Iris pigment epithelial cell (primary cell): Measurements from ENCODE around the gene FGD6.
"Not testable (repeated sequence)": the region's sequence is repeated elsewhere in the genome, so short reads cannot be mapped to it uniquely, and the experiment has no call there.

Experiments used
- DNase-seq: peaks from one replicate; pipeline ENCODE4 v3.0.0-alpha.2; 2011; ENCODE audit warnings: low read depth

Gene FGD6

DNA sequence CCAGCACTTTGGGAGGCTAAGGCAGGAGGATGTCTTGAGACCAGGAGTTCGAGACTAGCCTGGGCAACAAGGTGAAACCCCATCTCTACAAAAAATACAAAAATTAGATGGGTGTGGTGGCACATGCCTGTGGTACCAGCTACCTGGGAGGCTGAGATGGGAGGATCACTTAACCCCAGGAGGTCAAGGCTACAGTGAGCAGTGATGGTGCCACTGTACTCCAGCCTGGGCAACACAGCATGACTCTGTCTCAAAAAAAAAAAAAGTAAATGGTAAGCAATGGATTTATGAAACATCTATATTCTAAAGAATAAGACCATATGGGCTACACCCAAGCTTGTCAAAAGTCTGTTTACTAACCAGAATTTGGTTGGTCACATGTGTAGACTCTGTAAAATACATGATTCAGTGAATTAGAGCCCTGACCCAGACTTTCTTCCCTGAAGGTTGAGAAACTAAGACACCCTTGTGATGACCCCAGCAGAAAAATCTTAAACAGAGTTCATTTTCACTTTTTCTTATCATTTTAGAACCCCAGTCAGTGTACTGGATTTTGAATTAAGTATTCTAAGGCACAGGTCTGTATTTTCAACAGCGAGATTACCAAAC is 12.1 kb downstream of the FGD6 start:
- no peak for DNase-seq

DNA sequence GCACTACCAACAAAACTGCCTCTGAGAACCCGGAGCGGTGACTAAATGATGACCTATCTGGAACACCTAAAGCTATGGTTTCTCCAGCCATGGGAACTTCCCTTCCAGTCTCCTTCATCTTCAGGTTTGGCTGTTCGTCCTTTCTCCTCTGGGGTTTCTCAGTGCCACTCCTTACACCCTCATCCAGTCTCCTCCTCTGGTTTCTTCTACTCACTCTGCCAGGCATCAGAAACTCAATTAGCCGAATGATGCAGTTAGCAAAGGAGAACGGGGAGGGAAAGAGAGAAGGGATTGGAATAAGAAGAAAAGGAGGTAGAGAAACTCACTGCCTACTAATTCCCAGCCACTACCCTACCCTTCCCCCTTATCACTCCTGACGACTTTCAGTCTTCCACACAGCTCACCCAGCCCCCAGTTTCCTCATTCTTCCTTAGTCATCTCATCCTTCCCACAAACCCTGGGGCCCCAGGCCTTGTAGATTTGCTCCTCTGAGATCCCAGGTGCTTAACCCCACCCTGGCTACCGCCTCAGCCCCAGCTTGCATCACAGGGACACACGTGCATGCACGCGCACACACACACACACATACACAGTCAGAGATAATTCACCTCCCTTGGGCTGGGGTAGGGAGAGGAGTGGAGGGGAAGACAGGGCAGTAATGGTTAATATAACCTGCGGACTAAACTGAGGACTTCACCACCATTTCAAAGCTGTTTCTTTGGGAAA is 13.0 kb downstream of the FGD6 start:
- peak; percentile 98 for DNase-seq

DNA sequence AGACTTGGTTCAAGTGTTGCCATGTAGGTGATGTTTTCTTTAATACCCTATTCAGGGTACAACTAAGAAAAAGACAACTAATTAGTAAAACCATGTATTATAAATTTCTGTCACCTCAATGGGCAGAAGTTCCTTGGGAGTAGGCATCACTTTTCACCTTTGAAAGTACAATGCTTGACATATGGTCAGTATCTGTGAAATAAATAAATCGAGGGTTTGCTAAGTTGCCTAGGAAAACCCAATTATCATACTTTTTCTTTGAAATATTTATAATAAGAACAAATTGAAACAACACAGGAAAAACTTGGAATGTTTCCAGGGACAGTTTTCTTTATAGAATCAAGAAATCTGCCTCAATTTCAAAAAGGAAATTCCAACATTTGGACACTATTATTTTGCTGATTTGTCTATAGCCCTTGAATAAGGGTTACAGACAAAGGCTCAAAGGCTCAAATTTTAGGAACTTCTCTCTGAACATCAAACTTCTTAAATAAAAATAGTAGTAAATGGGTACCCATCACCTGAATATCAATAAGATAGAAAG is 13.7 kb downstream of the FGD6 start:
- DNase-seq, result peak; percentile 27

DNA sequence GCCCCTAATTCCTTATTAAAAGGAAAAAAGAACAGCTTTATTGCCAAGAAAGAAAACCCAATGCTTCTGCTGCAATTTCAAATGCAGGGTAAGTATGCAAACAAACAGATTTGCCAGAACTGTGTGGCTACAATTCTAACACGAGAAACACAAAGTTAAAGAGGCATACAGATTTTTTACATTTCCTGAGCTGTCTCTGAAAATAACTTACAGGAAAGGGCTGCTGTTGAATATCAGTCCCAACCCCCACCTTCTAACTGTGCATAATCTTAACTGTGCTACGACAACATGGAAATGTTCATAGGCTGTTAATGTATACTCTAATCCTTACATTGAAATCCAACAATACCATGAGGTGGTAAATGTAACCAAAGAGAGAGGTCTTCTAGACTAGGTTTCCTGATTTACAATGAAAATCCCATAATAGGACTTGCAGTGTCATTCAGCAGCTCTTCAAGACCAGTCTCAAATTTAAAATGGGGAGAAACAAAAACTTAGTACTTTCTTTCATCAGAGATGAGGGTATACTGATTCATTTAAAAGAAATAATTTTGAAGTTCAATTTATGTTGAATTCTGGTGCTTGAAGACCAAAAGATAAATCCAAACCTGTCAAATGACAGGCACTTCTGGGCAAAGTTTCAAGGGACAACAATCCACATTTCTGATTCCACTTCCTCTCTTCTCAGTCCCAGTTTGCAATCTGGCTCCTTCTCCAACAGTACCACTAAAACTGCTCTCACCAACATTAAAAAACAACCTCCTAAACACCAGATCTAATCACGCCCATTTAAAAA is 14.4 kb downstream of the FGD6 start:
- DNase-seq, result peak; percentile 30

DNA sequence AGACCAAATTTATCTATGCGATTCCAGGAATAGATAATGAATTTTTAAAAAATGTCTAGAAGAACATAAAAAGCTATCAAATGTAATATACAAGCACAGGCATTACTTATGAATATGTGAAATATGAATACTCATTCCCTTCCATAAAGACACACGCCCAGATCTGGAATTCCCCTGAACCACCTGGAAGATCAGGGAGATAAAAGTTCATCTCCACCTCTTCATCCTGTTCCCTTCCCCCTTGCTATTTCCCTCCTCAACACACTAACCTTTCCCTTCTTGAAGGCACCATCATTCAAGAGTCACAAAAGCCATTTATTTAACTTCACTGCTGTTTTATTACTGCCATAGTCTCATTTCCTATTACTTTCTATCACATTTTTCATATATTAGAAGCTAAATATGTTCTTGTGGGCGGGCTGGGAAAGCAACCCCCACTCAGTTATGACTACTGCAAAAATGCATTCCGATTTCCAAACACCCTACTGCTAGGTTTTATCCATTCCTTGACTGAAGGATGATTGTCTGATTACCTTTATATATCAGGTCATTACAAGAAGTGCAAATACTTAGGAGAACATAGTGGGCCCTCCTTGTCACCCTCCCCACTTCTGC is 16.1 kb downstream of the FGD6 start:
- peak; percentile 91 for DNase-seq

DNA sequence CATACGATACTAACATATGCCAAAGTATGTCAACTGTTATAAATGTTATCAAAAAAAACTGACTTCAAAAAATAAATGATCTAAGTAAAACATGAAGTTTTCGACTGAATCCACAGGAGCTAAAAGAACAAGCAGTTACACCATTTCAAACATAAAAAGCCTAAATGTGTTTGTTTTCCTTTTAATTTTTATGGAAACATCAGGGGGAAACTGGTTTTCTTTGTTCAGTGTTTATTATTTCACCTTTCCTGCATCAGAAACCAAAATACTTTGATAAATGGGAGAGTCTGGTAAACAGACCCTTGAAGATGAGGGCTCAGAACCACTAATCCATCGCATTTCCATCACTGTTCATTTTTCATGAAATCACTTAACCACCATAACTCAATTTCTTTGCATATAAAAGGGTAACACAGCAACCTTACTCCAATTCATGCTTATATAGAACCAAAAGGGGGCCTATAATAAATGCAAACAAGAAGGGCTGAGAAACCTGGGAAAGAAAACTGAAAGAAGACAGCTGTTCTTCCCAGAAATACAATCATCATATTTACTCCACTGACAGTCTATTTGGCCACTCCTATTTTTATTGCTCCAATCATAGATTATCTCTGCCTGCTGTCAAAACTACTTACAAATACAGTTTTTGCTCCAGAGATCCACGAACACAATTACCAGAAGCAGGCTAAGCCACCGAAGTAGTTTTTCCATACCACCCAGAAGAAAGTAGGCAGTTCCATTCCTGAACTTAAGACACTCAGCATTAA is 17.0 kb downstream of the FGD6 start:
- peak; percentile 63 for DNase-seq

DNA sequence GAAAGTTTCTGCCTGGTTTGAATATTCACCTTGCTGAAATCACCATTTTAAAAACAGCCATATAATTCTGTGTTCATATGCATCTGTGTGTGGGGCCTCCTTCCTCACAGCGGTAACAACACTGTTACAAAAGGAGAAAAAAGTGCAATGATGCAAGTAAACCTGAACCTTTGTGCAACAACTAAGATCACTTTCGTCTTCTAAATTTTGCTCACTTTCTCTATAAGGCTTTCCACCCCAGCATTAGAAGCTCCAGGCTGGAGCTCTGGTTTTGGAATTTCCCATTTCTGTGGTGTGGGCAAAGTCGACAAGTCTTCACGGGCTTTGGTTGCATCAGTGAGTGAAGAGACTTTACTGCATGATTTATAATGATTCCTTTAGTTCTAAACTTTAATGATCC is 18.4 kb downstream of the FGD6 start:
- no peak for DNase-seq

DNA sequence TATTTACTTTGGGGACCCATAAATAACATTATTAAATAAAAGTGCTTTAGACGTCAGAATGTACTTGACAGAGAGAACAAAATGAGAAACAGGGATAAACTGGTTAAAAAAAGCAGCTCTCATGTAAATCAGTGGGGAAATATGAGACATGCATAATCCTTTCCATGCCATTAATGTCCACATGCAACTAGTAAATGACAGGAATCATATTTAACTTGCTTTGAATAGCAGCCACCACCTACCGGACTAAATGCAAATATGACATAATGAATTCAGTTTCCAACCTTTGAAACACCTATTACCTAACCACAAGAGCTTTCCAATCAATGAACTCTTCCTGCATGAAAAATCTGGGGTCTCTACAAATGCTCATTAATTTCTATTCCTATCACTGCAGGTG is 19.6 kb downstream of the FGD6 start:
- no peak for DNase-seq

DNA sequence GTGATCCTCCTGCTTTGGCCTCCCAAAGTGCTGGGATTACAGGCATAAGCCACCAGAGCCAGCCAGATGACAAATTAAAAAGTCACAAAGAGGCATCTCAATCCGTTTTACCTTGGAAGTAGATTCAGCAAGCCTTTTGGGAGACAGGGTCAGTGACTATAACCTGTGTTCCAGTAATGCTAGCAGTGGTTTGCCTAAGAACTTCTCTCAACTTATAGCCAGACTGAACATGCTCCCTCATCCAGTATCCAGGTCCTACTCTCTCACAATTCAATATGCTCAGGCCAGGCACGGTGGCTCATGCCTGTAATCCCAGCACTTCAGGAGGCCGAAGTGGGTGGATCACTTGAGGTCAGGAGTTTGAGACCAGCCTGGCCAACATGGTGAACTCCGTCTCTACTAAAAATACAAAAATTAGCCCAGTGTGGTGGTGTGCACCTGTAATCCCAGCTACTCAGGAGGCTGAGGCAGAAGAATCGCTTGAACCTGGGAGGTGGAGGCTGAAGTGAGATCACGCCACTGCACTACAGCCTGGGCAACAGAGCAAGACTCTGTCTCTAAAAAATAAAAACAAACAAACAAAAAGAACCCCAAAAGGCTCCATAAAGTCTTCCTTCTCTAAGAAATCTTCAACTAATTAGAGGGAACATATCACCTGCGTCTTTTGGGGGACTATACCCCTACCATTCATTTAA is 20.2 kb downstream of the FGD6 start:
- DNase-seq, result not testable (repeated sequence)

DNA sequence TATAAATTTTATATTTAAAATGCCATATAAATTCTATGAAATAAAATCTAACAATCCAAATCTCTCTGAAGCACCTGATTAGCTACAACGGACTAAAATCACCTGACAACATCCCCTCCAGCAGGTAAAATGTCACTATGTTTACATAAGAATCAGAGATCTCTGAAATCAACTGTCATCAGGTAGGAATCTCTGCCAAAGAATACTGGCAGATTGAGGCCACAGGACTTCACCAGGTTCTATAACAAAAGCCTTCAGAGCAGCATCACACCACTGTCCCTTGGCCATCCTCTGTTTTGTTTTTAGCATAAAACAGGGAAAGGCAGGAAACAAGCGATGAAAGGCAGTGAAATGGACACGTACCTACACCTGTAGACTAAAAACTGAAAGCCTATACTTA is 22.1 kb downstream of the FGD6 start:
- DNase-seq, result no peak

DNA sequence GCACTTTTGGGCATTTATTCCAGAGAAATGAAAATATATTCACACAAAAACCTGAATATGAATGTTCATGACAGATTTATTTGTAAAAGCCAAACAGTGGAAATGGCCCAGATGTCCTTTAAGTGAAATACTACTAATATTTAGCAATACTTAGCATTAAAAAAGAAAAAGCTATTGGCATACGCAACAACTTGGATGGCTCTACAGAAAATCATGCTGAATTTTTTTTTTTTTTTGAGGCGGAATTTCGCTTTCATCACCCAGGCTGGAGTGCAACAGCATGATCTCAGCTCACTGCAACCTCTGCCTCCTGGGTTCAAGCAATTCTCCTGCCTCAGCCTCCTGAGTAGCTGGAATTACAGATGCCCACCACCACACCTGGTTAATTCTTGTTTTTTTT is 24.1 kb downstream of the FGD6 start:
- no peak for DNase-seq

DNA sequence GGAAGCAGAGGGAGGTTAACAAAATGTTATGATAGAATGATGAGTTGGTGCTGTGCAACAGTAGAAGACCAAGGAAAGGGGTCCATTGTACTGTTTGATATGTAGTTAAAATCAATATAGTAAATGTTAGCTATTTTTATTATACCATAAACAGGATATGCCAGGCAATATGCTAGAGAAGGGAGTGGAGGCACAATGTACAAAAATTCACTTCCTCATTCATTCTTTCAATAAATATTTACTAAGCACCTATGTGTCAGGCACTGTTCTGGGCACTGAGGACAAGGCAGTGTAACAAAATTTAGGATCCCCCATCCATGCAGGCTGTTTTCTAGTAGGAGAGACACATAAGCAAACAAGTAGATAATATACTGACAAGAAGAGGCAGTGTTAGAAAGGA is 25.0 kb downstream of the FGD6 start:
- DNase-seq, result no peak

DNA sequence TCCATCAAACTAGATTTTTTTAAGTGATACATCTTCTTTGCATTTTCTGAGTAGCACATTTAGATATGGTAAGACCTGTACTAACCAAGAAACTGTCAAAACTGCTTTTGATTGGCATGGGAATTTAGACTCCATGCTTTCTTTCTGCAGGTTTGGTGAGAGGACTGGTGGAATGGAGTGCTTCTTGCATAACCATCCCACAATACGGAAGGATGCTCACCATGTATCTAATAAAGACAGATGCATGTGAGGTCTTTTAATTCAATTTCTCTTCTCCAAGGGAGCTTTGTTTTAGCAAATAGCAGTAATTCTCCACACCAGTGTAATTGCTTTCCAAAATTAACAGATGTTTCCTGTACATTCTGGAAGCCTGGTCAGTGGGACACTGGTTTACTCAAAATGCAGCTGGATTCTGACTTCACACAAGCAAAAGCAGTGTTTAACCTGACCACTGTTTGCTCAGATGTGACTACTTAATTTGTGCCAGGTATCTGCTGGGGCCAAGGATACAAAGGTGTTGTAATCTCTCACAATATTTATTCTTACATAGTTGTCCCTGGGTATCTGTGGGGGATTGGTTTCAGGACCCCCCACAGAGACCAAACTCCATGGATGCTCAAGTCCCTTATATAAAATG is 26.1 kb downstream of the FGD6 start:
- DNase-seq, result no peak

DNA sequence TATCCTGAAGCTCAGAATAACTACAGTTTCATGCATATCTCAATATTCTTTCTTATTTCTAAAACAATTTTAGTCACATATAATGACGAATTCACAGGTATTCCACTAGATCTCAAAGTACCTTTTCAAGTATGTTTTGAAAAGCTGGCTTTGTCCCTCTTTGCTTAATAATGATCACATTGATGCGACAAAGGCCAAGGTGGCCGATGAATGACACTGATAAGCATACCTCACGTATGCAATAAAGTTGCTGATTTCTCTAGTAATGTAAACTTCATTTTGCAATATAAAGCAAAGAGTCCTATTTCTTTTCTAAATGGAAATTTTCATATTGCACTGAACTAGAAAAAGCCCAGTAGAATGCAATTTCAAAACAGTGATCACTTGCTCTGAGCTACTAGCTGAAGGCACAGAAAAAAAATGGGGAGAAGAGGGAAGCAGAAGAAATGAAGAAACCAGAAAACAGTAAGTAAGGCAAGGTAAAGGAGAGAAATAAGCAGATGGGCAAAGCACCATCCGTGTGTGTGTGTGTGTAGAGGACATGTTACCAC is 29.3 kb downstream of the FGD6 start:
- DNase-seq, result no peak

DNA sequence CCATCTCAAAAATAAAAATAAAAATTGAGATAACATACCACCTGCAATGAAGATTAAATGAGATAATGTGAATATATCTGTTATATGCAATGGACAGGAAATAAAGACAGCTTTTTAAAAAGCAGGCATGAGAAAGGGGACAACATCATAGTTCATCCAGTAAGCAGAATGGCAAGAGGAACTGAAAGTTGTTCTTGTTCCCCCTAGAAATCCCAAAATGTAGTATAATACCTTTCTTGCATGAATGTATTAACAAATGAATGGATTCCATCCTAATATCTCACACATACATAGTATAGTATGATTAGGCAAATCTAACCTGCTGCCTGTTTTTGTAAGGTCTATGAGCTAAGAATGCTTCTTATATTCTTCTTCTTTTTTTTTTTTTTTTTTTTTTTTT is 31.4 kb downstream of the FGD6 start:
- no peak for DNase-seq

DNA sequence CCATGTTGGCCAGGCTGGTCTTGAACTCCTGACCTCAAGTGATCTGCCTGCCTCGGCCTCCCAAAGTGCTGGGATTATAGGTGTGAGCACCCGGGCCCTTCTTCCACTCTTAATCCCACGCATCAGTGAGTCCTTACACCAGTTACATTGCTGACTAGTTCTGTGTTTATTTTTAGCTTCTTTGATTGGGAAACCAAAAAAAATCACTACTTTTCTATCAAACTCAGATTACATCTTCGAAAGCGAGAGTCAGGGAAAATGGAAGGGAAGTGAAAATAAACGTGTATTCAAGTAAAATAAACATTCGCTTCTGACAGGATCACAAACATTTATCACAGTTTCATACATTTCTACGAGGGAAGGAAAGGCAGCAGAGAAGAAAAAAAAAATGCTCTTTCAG is 32.2 kb downstream of the FGD6 start:
- peak; percentile 82 for DNase-seq

DNA sequence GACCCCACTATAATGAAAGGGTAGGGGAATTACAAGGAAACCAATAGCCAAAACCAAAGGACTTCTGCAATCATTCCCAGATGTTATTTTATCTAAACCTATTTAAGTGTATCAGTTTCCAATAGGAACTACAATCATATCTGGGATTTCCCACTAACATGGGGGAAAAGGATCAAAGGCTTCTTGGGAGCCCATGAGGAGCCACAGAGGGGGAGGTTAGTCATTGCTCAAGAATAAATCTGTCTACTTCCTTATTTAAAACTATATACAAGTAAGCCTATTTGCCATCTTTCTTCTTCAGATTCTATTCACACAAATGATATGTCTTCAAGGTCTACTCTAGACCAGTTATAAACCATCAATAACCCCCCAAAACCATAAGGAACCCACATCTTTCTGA is 33.1 kb downstream of the FGD6 start:
- no peak for DNase-seq

DNA sequence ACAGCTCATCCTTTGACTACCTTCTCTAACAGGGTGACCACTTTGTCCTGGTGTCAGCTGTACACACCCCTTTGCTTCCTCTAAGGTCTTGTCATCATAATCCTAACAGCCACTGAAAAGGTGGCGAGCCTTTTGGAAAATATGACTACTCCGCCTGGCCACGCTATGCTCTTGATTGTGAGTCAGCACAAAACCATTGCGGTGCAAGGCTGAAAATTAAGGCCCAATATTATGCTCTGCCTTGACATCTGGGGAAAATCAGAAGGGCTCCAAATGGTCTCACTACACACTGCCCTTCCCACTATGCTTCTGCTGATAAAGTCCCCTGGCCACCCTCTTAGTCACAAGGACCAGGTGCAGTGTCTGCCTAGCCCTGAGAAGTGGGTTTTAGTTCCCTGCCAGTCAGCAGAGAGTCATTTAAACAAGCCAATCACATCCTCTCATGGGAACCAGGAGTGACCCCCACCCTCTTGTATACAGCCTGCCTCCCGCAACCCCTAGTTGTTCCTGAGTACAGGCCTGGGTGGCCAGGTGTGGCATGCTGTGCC is 34.3 kb downstream of the FGD6 start:
- peak; percentile 96 for DNase-seq

DNA sequence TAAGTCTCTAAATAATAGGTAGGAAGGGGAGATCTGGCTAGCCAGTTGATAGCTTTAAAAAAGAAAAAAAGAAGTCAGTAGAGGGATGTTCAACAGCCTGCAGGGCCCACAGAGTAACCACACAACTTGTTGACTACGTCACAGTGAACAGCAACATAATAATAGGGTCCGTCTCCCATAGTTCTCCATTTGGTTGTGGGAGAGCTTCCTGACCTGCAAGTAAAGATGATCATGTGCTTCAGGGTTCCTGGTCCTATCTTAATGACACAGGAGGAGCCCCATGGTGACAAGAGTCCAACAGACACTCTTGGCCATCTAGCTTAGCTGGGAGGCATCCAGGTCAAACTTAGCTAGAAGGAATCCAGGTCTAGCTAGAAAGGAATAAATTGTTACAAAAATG is 36.2 kb downstream of the FGD6 start:
- DNase-seq, result no peak

DNA sequence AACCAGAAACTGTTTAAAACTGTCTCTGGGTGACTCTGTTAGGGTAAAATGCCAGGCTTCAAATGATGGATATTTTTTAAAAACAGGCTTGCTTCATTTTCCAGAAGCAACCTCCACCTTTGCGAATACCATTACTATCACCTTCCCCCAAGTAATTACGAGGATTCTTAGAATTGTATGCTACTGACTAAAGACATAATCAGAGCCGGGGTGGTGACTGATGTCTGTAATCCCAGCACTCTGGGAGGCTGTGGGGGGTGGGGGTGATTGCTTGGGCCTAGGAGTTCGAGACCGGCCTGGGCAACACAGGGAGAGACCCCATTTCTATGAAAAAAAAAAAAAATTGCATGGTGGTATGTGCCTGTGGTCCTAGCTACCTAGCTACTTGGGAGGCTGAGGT is 38.3 kb downstream of the FGD6 start:
- DNase-seq, result no peak
